OCI-LY3 (cell line): Measurements from ENCODE around the gene OR13H1.
"Not testable (repeated sequence)": the region's sequence is repeated elsewhere in the genome, so short reads cannot be mapped to it uniquely, and the experiment has no call there.

Experiments used
- EZH2phosphoT487 ChIP-seq: fragments of 200-600 bp; shearing (Covaris generic); IDR thresholded peaks from 2 replicates; pipeline ENCODE4 v1.6.1; 2018; ENCODE audit warnings: antibody characterized with exemption, mixed run types, low read depth
- TF ChIP-seq, protein P1 (sequence below): fragments of 200-600, 300-600 bp; sonication (generic); IDR thresholded peaks from 2 replicates; pipeline ENCODE4 v1.5.1; 2014; ENCODE audit warnings: antibody characterized with exemption, low read length, low read depth

DNA sequence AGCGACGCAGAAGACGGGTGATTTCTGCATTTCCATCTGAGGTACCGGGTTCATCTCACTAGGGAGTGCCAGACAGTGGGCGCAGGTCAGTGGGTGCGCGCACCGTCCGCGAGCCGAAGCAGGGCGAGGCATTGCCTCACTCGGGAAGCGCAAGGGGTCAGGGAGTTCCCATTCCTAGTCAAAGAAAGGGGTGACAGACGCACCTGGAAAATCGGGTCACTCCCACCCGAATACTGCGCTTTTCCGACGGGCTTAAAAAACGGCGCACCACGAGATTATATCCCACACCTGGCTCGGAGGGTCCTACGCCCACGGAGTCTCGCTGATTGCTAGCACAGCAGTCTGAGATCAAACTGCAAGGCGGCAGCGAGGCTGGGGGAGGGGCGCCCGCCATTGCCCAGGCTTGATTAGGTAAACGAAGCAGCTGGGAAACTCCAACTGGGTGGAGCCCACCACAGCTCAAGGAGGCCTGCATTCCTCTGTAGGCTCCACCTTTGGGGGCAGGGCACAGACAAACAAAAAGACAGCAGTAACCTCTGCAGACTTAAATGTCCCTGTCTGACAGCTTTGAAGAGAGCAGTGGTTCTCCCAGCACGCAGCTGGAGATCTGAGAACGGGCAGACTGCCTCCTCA is 35.0 kb downstream of the OR13H1 start:
- not testable (repeated sequence) for TF ChIP-seq EZH2phosphoT487
- TF ChIP-seq, protein P1, sequence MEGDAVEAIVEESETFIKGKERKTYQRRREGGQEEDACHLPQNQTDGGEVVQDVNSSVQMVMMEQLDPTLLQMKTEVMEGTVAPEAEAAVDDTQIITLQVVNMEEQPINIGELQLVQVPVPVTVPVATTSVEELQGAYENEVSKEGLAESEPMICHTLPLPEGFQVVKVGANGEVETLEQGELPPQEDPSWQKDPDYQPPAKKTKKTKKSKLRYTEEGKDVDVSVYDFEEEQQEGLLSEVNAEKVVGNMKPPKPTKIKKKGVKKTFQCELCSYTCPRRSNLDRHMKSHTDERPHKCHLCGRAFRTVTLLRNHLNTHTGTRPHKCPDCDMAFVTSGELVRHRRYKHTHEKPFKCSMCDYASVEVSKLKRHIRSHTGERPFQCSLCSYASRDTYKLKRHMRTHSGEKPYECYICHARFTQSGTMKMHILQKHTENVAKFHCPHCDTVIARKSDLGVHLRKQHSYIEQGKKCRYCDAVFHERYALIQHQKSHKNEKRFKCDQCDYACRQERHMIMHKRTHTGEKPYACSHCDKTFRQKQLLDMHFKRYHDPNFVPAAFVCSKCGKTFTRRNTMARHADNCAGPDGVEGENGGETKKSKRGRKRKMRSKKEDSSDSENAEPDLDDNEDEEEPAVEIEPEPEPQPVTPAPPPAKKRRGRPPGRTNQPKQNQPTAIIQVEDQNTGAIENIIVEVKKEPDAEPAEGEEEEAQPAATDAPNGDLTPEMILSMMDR: not testable (repeated sequence)
